ENCODE measurements around the gene MYH3. TPM values are rescaled to one million over a fixed set of nuclear protein-coding genes. Genes with fewer than 3 reads are reported as not detected.

MYH3 gene
- 0.77 to 1.8 TPM (median 0.91 TPM) in 5 replicates for total RNA-seq (2022; extraction: Qiagen RNA extraction; ENCODE audit: low read depth)

GRCh38 chr17:10657148-10657547, at the start of gene MYH3:
TSS of gene MYH3 (minus strand) at chr17:10657309. CDS start at chr17:10655064, 2,245 bp downstream.

GRCh38 chr17:10697092-10698081, 40.3 kb upstream of the MYH3 start, which contains the start of the genes ADPRM and SCO1:
TSS of gene ADPRM (plus strand) at chr17:10697594. CDS start at chr17:10704927, 7,333 bp downstream.
TSS of gene SCO1 (minus strand) at chr17:10697533. CDS start at chr17:10697507, 26 bp downstream.

Other genes starting within 250 kb of the MYH3 start
- not detected in 5 replicates for gene MYH8, start 235.4 kb downstream of the MYH3 start, total RNA-seq (2022; extraction: Qiagen RNA extraction; ENCODE audit: low read depth)
- not detected in 5 replicates for gene MYH4, start 187.8 kb downstream of the MYH3 start, total RNA-seq (2022; extraction: Qiagen RNA extraction; ENCODE audit: low read depth)
- not detected in 5 replicates for gene MYH1, start 138.8 kb downstream of the MYH3 start, total RNA-seq (2022; extraction: Qiagen RNA extraction; ENCODE audit: low read depth)
- not detected in 5 replicates for gene MYH2, start 107.7 kb downstream of the MYH3 start, total RNA-seq (2022; extraction: Qiagen RNA extraction; ENCODE audit: low read depth)
- gene SCO1, start 40.2 kb upstream of the MYH3 start, total RNA-seq (2022; extraction: Qiagen RNA extraction; ENCODE audit: low read depth) = 51.4 to 64.5 TPM (median 59.7 TPM) in 5 replicates
- 5.7 to 8.7 TPM (median 8.2 TPM) in 5 replicates for gene ADPRM, start 40.3 kb upstream of the MYH3 start, total RNA-seq (2022; extraction: Qiagen RNA extraction; ENCODE audit: low read depth)
- 2.2 to 3.6 TPM (median 2.7 TPM) in 5 replicates for gene TMEM220, start 72.7 kb upstream of the MYH3 start, total RNA-seq (2022; extraction: Qiagen RNA extraction; ENCODE audit: low read depth)
- not detected in 5 replicates for gene TMEM238L, start 146.8 kb upstream of the MYH3 start, total RNA-seq (2022; extraction: Qiagen RNA extraction; ENCODE audit: low read depth)
- not detected in 5 replicates for gene PIRT, start 180.8 kb upstream of the MYH3 start, total RNA-seq (2022; extraction: Qiagen RNA extraction; ENCODE audit: low read depth)